NCI-H510A (cell line): ENCODE measurements around the gene UMAD1.

ENCODE experiments used
- DNase-seq: peaks from one replicate; lab custom pipeline; 2025; lab: John Stamatoyannopoulos, UW

UMAD1 gene

DNA sequence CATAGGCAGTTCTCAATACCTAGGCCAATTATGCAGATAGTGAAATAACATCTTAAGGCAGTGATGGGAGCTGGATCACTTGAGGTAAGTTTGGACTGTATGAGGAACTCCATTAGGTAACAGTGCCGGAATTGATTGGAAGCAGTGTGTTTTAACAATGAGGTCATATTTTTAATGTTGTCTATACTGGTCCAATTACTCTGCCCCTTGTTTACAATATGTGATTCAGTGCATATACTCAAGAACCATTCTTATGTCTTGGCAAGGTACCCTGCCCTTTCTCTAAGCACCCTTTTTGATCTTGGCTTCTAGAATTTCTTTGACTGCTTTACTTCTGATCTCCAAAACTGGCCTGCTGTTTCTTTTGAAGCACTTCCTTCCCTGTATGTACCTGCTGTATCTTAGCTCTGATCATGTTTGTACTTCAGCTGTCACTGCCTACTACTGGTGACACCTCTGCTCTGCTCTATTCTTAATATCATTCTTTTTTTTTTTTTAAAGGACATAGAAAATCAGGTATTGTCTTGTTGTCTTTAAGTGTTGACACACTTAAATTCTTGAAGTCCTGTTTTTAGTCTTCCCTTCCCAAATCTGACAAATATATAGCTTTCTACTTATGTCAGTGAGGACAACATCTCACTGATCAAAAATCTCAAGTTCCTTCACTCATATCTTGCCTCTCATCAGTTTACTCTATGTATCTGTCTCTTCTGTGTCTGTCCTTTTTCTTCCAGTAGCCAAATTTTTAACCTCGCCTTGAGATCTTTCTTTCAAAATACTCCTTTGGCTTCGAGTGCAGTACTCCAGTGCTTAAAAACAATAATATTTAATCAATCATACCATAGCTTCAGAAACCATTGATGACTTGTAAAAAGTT, 124.2 kb downstream of the UMAD1 start:
- DNase-seq = no peak

DNA sequence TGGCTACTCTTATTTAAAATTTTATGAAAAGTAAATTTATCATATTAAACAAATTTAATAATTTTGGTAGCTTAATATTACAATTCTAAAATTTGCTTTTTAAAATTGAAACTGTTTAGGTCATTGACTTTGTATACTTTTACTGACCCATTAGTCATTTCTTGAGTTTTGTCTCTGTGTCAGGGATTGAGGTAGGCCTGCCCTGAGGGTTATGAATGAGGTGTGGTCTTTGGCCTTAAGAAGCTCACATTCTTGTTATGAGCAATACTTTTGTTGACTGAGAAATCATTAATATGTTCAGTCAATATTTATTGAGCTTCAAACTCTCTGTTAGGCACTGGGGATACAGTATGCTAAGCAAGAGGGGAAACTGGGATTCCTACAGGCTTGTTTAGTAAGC, 124.9 kb downstream of the UMAD1 start:
- DNase-seq = no peak

DNA sequence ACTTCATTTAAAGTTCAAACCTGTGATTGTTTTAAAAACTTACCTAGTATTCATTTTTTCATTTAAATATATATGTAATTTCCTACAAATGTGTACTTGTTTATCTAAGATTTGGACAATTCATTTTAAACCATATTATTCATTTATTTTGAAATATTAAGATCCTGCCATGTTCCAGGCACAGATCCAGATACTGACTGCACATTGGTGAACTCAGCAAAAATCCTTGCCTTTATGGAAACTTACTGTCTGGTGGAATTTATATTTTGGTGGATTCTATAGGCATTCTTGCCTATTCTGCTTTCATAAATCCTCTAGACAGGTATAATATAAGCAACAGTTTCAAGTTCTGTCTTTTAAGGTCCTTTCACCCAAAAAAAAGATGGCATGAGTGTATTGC, 126.1 kb downstream of the UMAD1 start:
- no peak for DNase-seq

DNA sequence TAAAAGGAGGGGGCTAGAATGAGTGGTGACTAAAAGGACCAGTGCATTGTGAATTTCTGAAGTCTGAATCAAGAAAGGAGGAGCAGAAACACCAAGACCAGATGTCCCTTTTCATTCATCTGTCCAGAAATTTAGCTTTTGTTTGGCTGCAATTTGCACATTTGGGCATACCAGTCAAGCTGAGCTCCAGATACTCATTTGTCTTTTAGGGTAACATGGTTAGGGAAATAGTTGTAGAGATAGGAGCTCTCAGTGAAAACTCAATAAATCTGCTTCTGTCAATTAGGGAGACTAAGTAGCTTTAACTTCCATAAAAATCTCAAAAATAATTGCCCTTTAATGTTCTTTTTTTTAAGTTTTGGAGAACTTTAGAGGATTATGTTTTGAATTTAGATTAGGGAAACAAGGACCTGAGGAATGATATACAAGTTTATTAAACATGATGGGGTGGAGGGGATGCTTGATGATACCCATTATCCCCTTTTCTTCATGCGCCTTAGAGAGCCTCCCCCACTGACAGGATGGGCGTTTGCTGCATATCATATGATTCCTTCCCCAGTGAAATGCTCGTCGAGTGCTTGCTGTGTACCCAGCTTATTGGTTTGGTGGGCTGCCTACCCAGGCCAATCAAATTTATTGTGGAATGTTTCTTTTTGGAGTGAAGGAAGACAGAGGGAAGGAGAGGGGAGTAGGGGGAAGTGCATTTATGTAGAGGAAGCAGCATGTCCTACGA, 128.6 kb downstream of the UMAD1 start:
- DNase-seq = no peak

DNA sequence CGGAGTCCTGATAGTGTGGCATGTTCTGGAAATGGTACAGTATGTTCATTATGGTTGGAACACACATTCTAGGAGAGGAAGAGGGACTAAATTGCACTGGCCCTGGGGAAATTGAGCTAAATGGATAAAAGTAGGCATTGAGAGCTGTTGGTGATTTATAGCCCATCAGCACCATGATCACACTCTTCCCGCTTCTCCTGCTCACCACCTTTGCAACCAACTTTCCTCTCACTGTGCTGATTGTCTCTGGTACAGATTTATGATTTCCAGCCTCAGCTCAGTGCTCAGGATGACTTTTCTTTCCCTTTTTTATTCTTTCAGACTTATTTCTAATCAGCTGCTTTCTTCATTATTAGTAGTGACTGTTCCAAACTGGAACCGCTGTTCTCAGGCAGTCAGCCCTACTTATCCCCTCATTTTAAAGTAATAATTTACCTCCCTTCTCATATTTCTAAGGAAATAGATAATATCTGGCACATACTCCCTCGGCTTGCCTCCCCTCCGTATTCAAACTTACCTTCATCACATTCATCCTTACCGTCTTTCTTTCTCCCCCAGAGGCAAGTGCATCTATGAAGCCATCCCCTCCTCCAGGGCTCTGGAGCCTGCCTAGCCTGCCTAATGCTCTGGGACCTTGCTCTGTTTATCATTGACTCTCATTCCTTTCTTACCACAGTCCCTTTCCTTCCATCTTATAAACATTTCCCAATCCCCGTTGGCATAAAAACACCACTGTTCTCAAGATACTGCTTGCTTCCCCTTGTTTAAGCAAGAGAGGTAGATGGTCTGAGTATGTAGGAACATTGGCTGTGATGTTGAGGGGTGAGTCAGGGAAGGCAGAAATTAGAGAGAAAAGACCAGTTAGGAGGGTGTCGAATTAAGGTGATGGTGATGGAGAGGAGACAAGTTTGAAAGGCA, 129.4 kb downstream of the UMAD1 start:
- no peak for DNase-seq

DNA sequence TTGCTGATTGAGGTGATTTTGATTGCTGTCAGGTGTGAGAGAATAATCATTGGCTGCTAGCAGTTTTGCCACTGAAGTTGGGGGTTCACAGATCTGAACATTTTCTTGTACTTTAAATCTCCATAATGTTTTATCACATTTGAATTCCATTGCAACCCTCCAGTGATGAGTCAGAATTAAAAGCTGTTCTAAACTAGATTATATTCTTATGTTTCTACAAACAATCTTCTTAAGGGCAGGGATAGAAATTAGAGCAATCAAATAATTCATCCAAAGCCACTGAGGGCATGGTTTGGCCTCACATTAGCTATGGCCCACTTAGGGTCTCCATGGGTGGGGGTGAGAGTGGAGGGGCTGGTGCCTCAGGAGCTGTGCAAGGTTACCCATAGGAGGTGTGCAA, 130.9 kb downstream of the UMAD1 start:
- no peak for DNase-seq

DNA sequence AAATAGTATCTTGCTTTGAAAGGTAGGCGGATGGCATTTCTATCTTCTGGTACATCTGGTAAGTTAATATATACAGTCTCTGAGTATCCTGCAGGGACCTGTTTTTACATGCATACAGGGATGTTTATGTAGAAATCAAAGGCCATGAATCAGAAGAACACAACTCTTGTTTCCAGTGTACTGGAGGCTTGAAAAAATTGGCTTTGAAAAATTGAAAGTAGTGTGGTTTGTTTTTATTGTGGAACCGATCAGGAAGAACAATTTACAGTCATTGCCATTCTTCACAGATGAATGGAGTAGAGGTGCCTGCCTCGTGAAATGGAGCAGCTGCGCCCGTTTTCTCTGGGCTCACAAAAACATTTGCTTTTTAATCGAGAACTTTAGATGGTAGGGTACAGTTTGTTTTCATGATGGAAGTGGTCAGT, 131.9 kb downstream of the UMAD1 start:
- peak; percentile 5 for DNase-seq

DNA sequence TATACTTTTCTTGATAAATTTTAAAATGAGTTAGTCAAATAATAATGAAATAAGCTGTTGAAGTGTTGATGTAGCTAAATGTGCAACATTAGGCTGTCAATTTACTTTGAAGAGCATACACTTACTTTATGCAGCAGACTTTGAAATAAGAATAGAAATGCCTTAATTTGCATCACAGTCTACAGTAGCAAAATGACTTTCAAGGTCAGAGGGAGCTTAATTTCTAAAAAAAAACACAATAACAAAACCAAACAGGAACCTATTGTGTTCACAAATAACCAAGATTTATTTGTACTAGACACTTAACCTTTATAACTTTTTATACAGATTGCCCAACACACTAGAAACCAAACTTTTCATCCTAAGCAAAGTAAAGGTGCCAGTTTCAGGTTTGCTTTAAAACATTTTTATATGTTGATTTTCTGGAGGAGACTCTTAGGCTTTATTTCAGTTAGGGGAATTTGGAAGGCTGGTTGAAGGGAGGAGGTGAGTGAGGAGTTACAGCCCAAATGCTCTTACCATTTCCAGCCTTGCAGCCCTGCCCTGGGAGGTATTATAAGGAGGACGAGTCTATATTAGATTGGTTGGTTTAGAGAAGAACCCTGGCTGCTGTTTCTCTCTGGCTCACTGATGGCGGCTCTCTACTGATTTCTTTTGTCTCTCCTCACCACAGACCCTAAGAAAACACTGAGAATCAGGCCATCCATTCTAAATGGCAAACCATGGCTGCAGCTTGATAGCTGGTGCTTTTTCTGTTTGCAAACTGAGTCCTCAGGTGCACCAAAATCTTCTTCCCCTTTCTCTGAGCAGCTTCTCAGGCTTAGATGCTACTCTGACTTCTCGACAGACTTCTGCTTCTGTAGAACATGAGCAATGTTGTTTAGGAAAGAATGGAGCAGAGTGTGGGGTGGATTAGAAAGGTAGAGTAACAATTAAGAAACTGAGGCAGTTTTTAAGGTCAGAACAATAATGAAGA, 133.1 kb downstream of the UMAD1 start:
- DNase-seq = no peak

DNA sequence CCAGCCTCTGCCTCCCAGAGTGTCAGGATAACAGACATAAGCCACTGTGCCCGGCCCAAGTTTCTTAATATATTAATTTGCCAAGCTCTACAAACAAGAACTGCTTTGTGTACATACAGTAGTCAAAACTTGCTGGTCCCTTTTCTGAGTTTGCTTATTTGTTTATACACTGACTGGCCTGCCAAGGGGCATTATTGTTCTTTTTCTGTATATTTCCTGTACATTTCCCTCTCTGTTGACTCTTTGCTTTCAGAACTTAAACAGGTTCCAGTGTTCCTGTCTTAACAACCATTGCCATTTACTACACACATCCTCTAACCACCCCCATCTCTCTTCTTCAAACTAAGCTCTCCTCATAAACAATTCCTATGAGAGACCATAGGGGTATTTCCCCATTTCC, 139.3 kb downstream of the UMAD1 start:
- no peak for DNase-seq

DNA sequence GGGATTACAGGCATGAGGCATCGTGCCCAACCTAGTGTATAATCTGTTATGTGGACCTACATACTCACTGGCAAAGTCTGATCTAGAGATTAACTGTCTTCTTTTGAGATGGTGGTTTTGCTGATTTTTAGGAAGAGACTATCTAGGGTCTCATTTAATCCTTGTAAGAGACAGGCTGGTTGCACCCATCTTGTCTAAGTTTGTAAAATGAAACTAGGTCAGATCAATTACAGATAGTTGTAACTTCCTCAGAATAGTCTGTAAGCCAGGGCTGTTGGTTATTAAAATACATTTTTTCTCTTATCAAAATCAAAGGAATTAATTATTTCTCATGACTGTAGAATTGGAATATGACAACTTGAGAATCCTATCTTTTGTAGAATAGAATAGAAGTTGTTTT, 142.4 kb downstream of the UMAD1 start:
- DNase-seq = no peak

DNA sequence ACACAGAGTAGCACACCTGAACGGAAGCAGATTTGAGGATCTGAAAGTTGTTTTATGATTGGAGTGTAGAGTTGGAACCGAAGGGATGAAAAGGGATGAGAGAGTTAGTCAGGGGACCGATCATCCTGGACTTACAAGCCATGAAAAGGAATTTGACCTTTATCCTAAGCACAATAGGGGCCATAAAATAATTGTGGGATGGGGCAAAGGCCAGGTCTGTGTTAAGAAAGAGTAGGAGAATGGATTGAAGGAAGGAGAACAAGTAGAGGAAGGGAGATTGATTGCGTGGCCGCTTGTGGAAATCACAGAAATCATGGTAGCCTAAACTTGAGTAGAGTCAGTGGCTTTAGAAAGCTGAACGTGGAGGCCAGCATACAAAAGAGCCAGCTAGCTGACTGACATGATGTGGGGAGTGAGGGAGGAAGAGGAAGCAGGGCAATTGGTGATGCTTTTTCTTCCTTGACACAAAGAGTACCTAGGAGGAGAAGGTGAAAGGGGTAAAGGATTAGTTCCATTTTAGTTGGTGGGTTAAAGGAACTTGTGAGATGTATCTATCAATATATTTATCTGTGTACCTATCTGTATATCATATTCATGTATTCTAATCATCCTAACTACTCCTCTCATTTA, 144.9 kb downstream of the UMAD1 start:
- no peak for DNase-seq

DNA sequence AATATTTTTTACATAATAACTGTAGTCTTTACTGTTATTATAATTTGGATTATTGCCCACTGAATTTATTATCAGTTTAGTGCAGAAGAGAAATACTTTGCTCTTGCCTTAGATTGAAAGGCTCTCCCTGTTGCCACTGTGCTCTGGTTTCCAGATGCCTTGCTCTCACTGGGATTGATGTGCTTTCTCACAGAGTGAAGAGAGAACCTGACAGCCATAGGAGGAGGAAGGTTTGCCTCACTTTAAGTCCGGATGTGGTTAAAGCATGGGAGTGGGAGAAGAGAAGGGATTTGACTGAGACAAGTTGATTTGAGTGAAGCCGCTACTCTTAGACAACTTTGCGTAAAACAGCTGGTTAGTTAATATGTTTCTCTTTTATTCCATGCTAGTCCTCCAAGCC, 146.0 kb downstream of the UMAD1 start:
- DNase-seq = no peak

DNA sequence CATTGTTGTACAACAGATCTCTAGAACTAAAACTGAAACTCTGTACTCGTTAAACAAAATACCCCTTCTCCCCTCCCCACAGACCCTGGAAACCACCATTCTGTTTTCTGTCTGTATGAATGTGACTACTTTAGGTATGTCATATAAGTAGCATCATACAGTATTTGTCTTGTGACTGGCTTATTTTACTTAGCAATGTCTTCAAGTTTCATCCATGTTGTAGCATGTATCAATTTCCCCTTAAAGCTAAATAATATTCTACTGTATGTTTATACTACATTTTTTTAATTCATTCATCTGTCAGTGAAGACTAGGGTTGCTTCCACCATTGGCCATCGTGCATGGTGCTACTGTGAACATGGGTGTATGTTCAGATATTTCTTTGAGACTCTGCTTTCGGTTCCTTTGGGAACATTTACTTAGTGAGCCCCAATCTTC, 149.0 kb downstream of the UMAD1 start:
- DNase-seq = no peak

DNA sequence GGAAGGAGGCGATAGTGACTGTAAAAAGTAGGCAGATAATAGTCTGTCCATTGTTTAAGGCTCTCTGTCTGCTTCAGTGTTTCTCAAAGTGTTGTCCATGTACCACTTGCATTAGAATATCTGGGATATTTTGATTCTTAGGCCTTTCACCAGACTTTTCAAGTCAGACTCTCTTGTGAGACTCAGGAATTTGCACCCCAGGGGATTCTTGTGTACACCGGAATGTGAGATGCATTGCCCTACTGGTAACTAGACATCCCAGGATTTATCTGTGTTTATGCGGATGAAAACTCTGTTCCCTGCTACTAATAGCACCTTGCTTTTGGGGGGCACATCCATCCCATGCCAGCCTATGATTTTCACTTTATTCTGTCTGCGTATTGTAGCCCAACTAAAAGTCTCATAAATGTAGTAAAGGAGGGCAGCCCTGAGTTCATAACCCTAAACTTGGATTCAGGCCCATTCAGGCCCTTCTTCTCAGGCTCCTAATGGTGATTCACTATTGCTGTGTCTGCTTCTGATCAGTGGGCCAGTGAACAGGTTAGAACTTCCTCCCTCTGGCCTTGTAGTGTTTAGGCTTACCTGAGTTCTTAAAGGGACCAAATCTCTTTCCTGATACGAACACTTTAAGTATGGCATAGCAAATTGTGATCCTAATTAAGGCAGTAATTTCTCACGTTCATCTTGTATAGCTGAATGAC, 149.6 kb downstream of the UMAD1 start:
- no peak for DNase-seq

DNA sequence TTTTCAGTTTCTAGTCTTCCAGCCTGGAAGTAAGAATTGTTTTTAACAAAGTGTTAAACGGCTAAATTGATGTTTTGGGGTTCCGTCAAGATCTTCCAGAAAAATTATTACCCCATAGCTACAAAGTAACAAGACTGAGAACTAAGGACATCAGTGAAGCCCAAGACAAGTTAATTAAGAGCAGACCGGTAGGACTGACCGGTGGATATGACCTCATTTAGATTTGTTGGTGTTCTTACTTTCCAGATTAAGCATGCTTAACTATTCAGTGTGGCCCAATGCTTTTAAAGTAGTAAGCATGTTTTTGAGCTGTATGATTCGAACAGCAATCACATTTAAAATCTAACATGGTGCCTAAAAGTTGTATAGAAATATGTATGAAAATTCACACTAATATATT, 151.0 kb downstream of the UMAD1 start:
- DNase-seq = no peak

DNA sequence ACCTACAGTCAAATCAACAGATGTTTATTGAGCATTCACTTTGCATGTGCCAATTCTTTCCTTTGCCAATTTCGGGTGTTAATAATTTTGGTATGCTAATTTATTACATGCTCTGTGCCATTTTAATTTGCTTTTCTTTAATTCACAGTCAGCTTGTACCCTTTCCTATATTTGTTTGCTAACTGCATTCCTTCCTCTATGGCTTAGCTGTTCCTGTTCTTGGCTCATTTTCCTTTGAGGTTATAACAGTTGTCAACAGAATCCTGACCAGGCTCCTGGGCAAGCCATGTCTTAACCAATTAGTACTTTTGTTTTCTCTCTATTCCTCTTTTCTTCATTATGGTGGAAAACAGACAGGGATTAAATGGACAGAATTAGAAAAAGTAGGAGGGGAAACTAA, 151.5 kb downstream of the UMAD1 start:
- no peak for DNase-seq

DNA sequence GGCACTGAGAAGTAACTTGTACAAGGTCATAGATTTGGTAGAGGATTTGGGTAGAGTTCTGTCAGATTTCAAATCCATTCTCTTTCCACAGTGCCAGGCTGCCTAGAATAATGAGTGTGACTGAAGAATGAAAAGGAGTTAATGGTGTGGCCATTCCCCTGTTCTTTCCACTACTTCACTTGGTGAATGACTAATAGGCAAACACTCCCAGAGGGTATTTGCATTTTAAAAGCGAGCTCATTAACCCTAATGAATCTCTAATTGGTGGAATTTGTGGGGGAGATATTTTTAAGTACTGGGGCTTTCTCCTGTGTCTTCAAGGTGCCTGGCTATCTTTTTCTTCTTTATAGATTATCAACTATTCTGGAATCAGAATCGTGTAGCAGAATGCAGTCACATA, 152.7 kb downstream of the UMAD1 start:
- no peak for DNase-seq

DNA sequence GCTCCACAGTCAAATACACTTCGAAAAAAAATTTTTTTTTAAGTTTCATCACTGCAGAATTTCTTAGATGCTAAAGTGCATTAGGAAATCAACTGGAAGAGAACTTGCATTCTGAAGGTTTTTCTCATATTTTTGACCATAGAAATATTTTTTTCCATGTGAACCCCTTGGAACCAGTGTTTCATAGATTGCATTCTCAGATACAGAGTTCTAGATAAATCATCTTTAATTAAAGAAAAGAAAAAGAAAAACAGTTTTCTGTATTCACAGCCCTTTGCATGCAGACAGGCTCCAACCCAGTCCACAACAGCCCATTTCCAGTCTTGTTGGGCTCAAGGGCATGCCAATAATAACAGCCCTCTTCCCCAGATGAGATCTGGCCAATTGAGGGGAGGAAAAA, 153.4 kb downstream of the UMAD1 start:
- DNase-seq = no peak

DNA sequence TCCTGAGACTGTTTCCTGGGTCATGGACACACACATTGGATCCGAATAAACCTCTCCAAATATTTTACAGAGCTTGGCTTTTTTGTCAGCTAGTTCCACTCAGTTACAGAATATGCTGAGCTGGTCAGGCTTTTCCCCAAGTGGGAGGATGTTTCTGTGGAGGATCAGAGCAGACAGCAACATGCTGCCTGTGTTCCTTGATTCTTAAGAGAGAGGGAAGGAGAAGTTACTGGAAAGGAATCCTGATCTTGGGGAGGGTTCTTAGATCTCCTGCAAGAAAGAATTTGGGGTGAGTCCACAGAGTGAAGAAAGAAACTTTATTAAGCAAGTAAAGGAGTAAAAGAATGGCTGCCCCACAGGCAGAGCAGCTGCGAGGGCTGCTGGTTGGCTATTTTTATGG, 154.7 kb downstream of the UMAD1 start:
- no peak for DNase-seq

DNA sequence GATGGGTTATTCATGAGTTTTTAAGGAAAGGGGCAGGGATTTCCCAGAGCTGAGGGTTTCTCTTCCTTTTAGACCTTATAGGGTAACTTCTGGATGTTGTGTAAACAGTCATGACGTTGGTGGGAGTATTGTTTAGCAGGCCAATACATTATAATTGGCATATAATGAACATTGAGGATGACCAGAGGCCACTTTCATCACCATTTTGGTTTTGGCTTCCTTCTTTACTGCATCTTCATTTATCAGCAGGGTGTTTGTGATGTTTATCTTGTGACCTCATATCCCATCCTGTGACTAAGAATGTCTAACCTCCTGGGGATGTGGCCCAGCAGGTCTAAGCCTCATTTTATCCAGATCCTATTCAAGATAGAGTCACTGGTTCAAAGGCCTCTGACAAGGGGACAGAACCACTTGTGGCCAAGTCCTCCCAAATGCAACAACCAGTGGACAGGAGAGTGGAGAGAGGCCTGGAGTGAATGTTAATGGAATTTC, 155.1 kb downstream of the UMAD1 start:
- no peak for DNase-seq
